Ectodermal cell (in vitro differentiated cells): Measurements from ENCODE around the gene BTBD3. TPM values are rescaled to one million over a fixed set of nuclear protein-coding genes. Genes with fewer than 3 reads are reported as not detected.

Source experiments
- H3K27ac ChIP-seq: 2 replicates; pipeline ENCODE4 v1.7.0; 2013; ENCODE audit warnings: mild to moderate bottlenecking, low read depth, low read length; ENCODE audit not compliant: insufficient read depth, poor library complexity, severe bottlenecking
- H3K27me3 ChIP-seq: 2 replicates; pipeline ENCODE4 v1.7.0; 2013; ENCODE audit warnings: mild to moderate bottlenecking, low read length; ENCODE audit not compliant: insufficient read depth, control insufficient read depth, poor library complexity, severe bottlenecking
- H3K36me3 ChIP-seq: one replicate; pipeline ENCODE4 v1.7.0; 2013; ENCODE audit warnings: low read length; ENCODE audit not compliant: control insufficient read depth, insufficient read depth
- H3K4me1 ChIP-seq: one replicate; pipeline ENCODE4 v1.7.0; 2013; ENCODE audit warnings: low read length; ENCODE audit not compliant: control insufficient read depth, insufficient read depth
- H3K4me3 ChIP-seq: 2 replicates; pipeline ENCODE4 v1.7.0; 2013; ENCODE audit warnings: low read depth, low read length, control low read depth; ENCODE audit not compliant: insufficient read depth
- H3K9me3 ChIP-seq: 2 replicates; pipeline ENCODE4 v1.7.0; 2013; ENCODE audit warnings: mild to moderate bottlenecking, low read length, moderate library complexity; ENCODE audit not compliant: control insufficient read depth
- WGBS, 2 experiments: methylation state at CpG; one replicate each; pipeline ENCODE4 v1.1.7; 2013; ENCODE audit warnings: missing lambda C conversion rate in 2 of 2; 5-methylcytosine and 5-hydroxymethylcytosine counted together
- polyA plus RNA-seq, 4 experiments: library from polyadenylated mRNA; stranded (reverse); fragments of 50-300 nt; gene quantifications; one replicate each; pipeline ENCODE4 v1.2.3, GENCODE V29; 2013

The BTBD3 gene
- polyA plus RNA-seq (2013, experiment 1 of 4) = 83.2 TPM
- 80.0 TPM for polyA plus RNA-seq (2013, experiment 2 of 4)
- polyA plus RNA-seq (2013, experiment 3 of 4) = 73.3 TPM
- 83.9 TPM for polyA plus RNA-seq (2013, experiment 4 of 4)

DNA sequence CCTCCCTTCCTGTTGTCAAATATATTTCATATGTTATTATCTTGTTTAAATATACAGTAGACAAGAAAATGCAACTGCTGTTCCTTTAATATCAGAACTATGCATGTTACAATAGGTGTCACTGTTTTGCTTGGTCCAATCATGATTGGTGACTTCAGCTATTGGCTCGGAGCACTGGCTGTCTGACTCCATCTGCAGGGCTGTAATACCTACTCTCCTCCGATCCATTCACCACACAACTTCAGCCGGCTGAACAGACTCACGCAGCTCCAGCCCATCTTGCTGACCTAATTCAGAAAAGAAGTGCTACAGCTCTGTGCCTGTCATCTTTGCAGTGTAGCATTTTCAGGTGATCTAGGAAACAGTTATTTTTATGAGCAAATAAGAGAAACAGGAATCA lies at the start of gene BTBD3:
Gene BTBD3, plus strand, starts transcription at position 231 of the 400 bp plus-strand sequence. CDS start 383 bp downstream, outside the sequence.
- H3K27ac ChIP-seq = no peak within 1 kb of the TSS
- peaks cover 7% of the 10 kb centered on the region for H3K36me3 ChIP-seq
- H3K9me3 ChIP-seq = no peaks in the 10 kb centered on the region
- peaks cover 24% of the 10 kb centered on the region for H3K4me1 ChIP-seq
- H3K27me3 ChIP-seq = no peaks in the 10 kb centered on the region
- no peak within 1 kb of the TSS for H3K4me3 ChIP-seq
- WGBS, 2 experiments = 77 to 81% methylated on average over 4 of the region's 4 CpGs

GRCh38 chr20:11869641-11870040 lies 48.1 kb upstream of the BTBD3 start:
- no peaks in the 10 kb centered on the region for H3K4me1 ChIP-seq
- no peak overlapping the region for H3K4me3 ChIP-seq
- H3K9me3 ChIP-seq = no peaks in the 10 kb centered on the region
- H3K27ac ChIP-seq = no peak overlapping the region
- no peaks in the 10 kb centered on the region for H3K36me3 ChIP-seq
- no peaks in the 10 kb centered on the region for H3K27me3 ChIP-seq

DNA sequence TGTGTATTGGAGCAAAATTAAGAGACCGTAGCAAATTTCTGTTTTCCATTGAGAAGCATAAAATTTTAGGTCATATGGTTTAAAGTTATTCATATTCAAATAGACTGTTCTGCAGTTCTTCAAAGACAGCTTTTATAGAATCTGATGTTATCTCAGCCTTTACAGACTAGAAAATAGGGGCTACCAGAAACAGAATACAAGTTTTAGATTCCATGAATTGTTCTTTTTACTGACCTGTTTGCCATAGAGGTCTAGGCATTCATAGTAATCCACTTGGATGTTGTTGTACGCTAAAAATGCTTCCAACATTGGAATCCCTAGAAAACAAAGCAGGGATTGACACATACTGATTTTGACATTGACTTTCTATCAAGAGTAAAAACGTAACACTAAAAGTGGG lies 47.3 kb upstream of the BTBD3 start:
- Histone ChIP-seq H3K9me3 (no peaks in the 10 kb centered on the region), H3K36me3 (no peaks in the 10 kb centered on the region), H3K4me3 (no peak overlapping the region), H3K27ac (no peak overlapping the region), H3K27me3 (no peaks in the 10 kb centered on the region), H3K4me1 (no peaks in the 10 kb centered on the region)
- WGBS, 2 experiments = 0 to 59% methylated on average over 1 to 3 of the region's 3 CpGs

DNA sequence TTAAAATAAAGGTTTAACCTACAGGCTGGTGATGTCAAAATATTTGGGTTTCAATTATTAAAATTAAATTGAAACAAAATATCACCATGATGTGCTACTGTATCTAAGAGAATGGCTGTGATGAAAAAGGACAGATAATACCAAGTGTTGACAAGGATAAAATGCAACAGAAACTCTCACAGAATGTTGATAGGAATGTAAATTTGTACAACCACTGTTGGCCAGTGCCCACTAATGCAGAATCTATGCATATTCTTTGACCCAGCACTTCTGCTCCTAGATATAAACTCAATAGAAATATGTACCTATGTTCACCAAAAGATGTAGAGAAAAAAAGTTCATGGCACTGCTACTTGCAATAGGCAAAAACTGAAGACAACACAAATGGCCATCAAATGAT lies 41.1 kb upstream of the BTBD3 start:
- no peak overlapping the region for H3K4me3 ChIP-seq
- no peaks in the 10 kb centered on the region for H3K27me3 ChIP-seq
- H3K36me3 ChIP-seq = no peaks in the 10 kb centered on the region
- no peak overlapping the region for H3K27ac ChIP-seq
- H3K4me1 ChIP-seq = no peaks in the 10 kb centered on the region
- no peaks in the 10 kb centered on the region for H3K9me3 ChIP-seq

- Histone ChIP-seq H3K4me3 (no peak overlapping the region), H3K27ac (no peak overlapping the region)
- WGBS, 2 experiments = 90 to 91% methylated on average over 3 to 4 of the region's 4 CpGs
Observed at GRCh38 chr20:11880680-11881079, 37.0 kb upstream of the BTBD3 start.

GRCh38 chr20:11881449-11881848 lies 36.2 kb upstream of the BTBD3 start:
- H3K27me3 ChIP-seq = no peaks in the 10 kb centered on the region
- no peak overlapping the region for H3K27ac ChIP-seq
- no peaks in the 10 kb centered on the region for H3K36me3 ChIP-seq
- WGBS, 2 experiments = 92 to 93% methylated on average over 4 of the region's 4 CpGs
- no peaks in the 10 kb centered on the region for H3K4me1 ChIP-seq
- no peak overlapping the region for H3K4me3 ChIP-seq
- H3K9me3 ChIP-seq = no peaks in the 10 kb centered on the region

More at GRCh38 chr20:11880680-11881079, 37.0 kb upstream of the BTBD3 start:
- Histone ChIP-seq H3K4me1 (no peaks in the 10 kb centered on the region), H3K27me3 (no peaks in the 10 kb centered on the region), H3K36me3 (no peaks in the 10 kb centered on the region), H3K9me3 (no peaks in the 10 kb centered on the region)

DNA sequence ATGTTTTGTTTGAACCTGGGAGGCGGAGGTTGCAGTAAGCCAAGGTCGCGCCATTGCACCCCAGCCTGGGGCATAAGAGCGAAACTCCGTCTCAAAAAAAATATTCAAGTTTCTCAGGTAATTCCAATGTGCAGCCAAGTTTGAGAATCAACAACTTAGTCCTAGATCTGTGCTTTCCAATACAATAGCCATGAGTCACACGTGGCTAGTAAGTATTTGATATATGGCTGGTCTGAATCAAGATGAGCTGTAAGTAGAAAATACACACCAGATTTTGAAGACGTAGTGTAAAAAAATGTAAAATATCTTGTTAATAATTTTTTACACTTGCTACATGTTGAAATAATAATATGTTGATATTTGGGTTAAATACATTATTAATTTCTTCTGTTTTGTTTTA lies 35.0 kb upstream of the BTBD3 start:
- Histone ChIP-seq H3K9me3 (no peaks in the 10 kb centered on the region), H3K36me3 (no peaks in the 10 kb centered on the region), H3K27ac (no peak overlapping the region), H3K4me3 (no peak overlapping the region), H3K4me1 (no peaks in the 10 kb centered on the region), H3K27me3 (no peaks in the 10 kb centered on the region)
- WGBS, 2 experiments = 79 to 84% methylated on average over 6 to 7 of the region's 7 CpGs

- peaks cover 4% of the 10 kb centered on the region for H3K4me1 ChIP-seq
- no peak overlapping the region for H3K27ac ChIP-seq
- H3K9me3 ChIP-seq = no peaks in the 10 kb centered on the region
- 0% methylated on average over 1 of the region's 1 CpG for WGBS, 2 experiments
- no peaks in the 10 kb centered on the region for H3K36me3 ChIP-seq
- H3K4me3 ChIP-seq = no peak overlapping the region
- no peaks in the 10 kb centered on the region for H3K27me3 ChIP-seq
Observed at GRCh38 chr20:11888648-11889047, 29.0 kb upstream of the BTBD3 start.

DNA sequence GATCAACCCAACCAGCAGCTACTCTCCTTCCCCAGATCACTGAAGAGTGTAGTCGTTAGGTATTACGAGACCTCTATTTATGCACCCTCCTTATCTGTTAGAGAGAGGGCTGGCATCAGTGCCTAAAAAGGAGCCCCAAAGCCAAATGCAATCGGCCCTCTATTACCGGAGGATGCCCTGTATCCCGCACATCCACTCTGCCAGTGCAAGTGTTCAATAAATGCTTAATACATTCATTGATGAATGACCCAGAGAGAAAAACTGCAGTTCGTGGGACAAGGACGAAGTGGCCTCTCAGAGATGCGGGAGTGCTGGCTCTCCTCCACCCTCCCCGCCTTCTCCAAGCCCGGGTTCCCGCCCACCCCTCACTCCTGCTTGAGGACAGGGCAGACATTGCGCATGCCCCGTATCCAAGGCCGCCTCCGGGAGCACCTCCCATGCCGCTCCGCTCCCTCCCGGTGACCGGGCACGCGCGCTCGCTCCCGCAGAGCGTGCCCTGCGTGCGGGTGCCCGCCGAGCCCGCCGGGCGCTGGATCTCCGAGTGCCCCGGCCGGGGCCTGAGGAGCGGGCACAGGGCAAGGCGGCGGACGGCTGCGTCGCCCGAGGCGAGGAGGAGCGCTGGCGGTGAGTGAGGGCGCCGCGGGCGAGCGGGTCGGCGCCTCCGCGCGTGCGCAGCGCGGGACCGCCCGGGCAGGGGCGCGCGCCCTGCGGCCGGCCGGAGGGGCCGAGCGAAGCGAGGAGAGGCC lies 27.2 kb upstream of the BTBD3 start:
- Histone ChIP-seq H3K27me3 (no peaks in the 10 kb centered on the region), H3K4me1 (peaks cover 8% of the 10 kb centered on the region), H3K4me3 (peak overlapping the region; percentile 75), H3K36me3 (no peaks in the 10 kb centered on the region), H3K9me3 (no peaks in the 10 kb centered on the region), H3K27ac (peak overlapping the region; percentile 88)
- 1 to 2% methylated on average over 69 of the region's 69 CpGs for WGBS, 2 experiments

- Histone ChIP-seq H3K4me1 (peaks cover 14% of the 10 kb centered on the region), H3K9me3 (no peaks in the 10 kb centered on the region), H3K27ac (peak overlapping the region; percentile 88), H3K27me3 (no peaks in the 10 kb centered on the region), H3K4me3 (peak overlapping the region; percentile 75), H3K36me3 (no peaks in the 10 kb centered on the region)
- WGBS, 2 experiments = 0% methylated on average over 72 of the region's 72 CpGs
Observed at GRCh38 chr20:11891077-11891775, 26.5 kb upstream of the BTBD3 start.
